Body of pancreas (tissue), 4 donors: ENCODE results near the gene COL15A1.

Experiments used
- CTCF ChIP-seq, 7 experiments: fragments of 450-650 bp in 4 of 7; fragments of 200-600 bp in 3 of 7; sonication (generic) in 3 of 7; IDR thresholded peaks; one replicate each; pipeline ENCODE4 v1.5.1; 2016 to 2019; ENCODE audit warnings: antibody characterized with exemption in 7 of 7
- POLR2A ChIP-seq, 3 donors: fragments of 450-650 bp; IDR thresholded peaks; one replicate each; pipeline ENCODE4 v1.6.1; 2016; ENCODE audit warnings: antibody characterized with exemption in 3 of 3, mild to moderate bottlenecking in 2 of 3

GRCh38 chr9:98906273-98907040 lies 37.2 kb upstream of the COL15A1 start:
- no peak for TF ChIP-seq CTCF (IDR thresholded peaks at IDR 0.05)
- TF ChIP-seq POLR2A (IDR thresholded peaks at IDR 0.05): no peak
